ENCODE results near the gene BYSL.

DNA sequence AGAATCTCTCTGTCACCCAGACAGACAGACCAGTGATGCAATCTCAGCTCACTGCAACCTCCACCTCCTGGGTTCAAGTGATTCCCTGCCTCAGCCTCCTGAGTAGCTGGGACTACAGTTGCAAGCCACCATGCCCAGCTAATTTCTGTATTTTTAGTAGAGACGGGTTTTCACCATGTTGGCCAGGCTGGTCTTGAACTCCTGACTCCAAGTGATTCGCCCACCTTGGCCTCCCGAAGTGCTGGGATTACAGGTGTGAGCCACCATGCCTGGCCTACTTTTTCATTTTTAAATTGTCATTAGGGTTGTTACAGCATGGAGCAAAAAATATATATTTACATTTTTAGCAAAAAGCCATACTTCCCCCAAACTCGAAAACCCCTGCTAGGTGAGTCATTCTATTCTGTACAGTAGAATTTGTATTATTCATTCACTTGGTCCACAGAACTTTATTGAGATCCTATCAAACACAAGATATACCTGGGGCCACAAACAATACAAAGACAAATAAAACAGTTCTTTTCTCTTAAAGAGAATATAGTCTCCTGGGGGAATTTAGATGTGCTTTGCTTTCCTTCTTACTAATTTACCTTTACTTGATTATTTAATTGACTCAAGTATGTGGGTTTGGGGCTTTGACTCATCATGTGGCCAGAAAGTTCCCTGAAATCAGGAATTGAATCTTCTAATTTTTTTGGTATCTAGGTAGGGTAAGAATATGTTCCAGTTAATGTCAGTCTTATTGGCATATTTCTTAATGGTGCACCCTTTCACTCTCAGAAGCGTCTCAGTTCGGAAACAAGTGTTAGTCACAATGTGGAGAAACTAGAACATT, 36.9 kb downstream of the BYSL start:
- TF ChIP-seq, protein P1, sequence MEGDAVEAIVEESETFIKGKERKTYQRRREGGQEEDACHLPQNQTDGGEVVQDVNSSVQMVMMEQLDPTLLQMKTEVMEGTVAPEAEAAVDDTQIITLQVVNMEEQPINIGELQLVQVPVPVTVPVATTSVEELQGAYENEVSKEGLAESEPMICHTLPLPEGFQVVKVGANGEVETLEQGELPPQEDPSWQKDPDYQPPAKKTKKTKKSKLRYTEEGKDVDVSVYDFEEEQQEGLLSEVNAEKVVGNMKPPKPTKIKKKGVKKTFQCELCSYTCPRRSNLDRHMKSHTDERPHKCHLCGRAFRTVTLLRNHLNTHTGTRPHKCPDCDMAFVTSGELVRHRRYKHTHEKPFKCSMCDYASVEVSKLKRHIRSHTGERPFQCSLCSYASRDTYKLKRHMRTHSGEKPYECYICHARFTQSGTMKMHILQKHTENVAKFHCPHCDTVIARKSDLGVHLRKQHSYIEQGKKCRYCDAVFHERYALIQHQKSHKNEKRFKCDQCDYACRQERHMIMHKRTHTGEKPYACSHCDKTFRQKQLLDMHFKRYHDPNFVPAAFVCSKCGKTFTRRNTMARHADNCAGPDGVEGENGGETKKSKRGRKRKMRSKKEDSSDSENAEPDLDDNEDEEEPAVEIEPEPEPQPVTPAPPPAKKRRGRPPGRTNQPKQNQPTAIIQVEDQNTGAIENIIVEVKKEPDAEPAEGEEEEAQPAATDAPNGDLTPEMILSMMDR (IDR thresholded peaks at IDR 0.05; ENCODE audit: insufficient read depth, low read length) = no peak
- TF ChIP-seq, protein P2, sequence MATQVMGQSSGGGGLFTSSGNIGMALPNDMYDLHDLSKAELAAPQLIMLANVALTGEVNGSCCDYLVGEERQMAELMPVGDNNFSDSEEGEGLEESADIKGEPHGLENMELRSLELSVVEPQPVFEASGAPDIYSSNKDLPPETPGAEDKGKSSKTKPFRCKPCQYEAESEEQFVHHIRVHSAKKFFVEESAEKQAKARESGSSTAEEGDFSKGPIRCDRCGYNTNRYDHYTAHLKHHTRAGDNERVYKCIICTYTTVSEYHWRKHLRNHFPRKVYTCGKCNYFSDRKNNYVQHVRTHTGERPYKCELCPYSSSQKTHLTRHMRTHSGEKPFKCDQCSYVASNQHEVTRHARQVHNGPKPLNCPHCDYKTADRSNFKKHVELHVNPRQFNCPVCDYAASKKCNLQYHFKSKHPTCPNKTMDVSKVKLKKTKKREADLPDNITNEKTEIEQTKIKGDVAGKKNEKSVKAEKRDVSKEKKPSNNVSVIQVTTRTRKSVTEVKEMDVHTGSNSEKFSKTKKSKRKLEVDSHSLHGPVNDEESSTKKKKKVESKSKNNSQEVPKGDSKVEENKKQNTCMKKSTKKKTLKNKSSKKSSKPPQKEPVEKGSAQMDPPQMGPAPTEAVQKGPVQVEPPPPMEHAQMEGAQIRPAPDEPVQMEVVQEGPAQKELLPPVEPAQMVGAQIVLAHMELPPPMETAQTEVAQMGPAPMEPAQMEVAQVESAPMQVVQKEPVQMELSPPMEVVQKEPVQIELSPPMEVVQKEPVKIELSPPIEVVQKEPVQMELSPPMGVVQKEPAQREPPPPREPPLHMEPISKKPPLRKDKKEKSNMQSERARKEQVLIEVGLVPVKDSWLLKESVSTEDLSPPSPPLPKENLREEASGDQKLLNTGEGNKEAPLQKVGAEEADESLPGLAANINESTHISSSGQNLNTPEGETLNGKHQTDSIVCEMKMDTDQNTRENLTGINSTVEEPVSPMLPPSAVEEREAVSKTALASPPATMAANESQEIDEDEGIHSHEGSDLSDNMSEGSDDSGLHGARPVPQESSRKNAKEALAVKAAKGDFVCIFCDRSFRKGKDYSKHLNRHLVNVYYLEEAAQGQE (IDR thresholded peaks at IDR 0.05; ENCODE audit: insufficient replicate concordance, low read depth) = no peak
